ENCODE data around the gene MORN5. TPM values are rescaled to one million over a fixed set of nuclear protein-coding genes. Genes with fewer than 3 reads are reported as not detected.

Gene MORN5
- total RNA-seq, 2 donors from 2014 or later, result not detected

- intact Hi-C loops (cut with DNase I), result no loop called here
- WGBS, 2 donors, result 43 to 44% methylated on average over 9 of the region's 9 CpGs
- no peak for DNase-seq
- Histone ChIP-seq H3K27me3 (peaks cover 0 to 19% of the 10 kb centered on the region in 2 donors), H3K4me1 (peaks cover 23% of the 10 kb centered on the region), H3K9me3 (no peaks in the 10 kb centered on the region), H3K36me3 (replicated peaks in 1 of 2; ENCODE audit: insufficient read depth in 1 of 2, low read depth in 2 of 2) (no peaks in the 10 kb centered on the region), H3K4me3 (no peak overlapping the region), H3K27ac (no peak overlapping the region)
- no peak for ATAC-seq
- no peak for TF ChIP-seq CTCF (IDR thresholded peaks at IDR 0.05)
- no peak for TF ChIP-seq POLR2A (IDR thresholded peaks at IDR 0.05)
Observed at GRCh38 chr9:122214507-122214906, 54.8 kb downstream of the MORN5 start.

- intact Hi-C loops (cut with DNase I), result no loop called here
- H3K27me3 ChIP-seq, result peaks cover 0 to 26% of the 10 kb centered on the region in 2 donors
Observed at GRCh38 chr9:122215663-122216062, 56.0 kb downstream of the MORN5 start.

GRCh38 chr9:122216138-122216797, 56.6 kb downstream of the MORN5 start:
- Histone ChIP-seq H3K4me1 (peaks cover 36% of the 10 kb centered on the region), H3K4me3 (no peak overlapping the region), H3K27ac (no peak overlapping the region), H3K36me3 (replicated peaks in 1 of 2; ENCODE audit: insufficient read depth in 1 of 2, low read depth in 2 of 2) (no peaks in the 10 kb centered on the region), H3K9me3 (no peaks in the 10 kb centered on the region), H3K27me3 (peaks cover 0 to 30% of the 10 kb centered on the region in 2 donors)
- DNase-seq, result no peak
- 64 to 70% methylated on average over 4 of the region's 4 CpGs for WGBS, 2 donors
- ATAC-seq, result no peak
- intact Hi-C loops (cut with DNase I), result no loop called here
- TF ChIP-seq POLR2A (IDR thresholded peaks at IDR 0.05), result no peak

More at GRCh38 chr9:122215663-122216062, 56.0 kb downstream of the MORN5 start:
- 89 to 100% methylated on average over 1 of the region's 1 CpG for WGBS, 2 donors
- H3K4me1 ChIP-seq, result peaks cover 35% of the 10 kb centered on the region
- no peaks in the 10 kb centered on the region for H3K9me3 ChIP-seq
- no peak overlapping the region for H3K27ac ChIP-seq
- no peak for DNase-seq
- H3K36me3 ChIP-seq (replicated peaks in 1 of 2; ENCODE audit: insufficient read depth in 1 of 2, low read depth in 2 of 2), result no peaks in the 10 kb centered on the region
- no peak for TF ChIP-seq POLR2A (IDR thresholded peaks at IDR 0.05)
- no peak for TF ChIP-seq CTCF (IDR thresholded peaks at IDR 0.05)
- no peak for ATAC-seq
- H3K4me3 ChIP-seq, result no peak overlapping the region

- no peak for ATAC-seq
- Histone ChIP-seq H3K4me1 (peaks cover 36% of the 10 kb centered on the region), H3K27ac (no peak overlapping the region), H3K27me3 (peaks cover 0 to 37% of the 10 kb centered on the region in 2 donors), H3K9me3 (no peaks in the 10 kb centered on the region), H3K4me3 (no peak overlapping the region), H3K36me3 (replicated peaks in 1 of 2; ENCODE audit: insufficient read depth in 1 of 2, low read depth in 2 of 2) (no peaks in the 10 kb centered on the region)
- WGBS, 2 donors, result 36 to 41% methylated on average over 23 to 35 of the region's 35 CpGs
- TF ChIP-seq CTCF (IDR thresholded peaks at IDR 0.05) (no peak), POLR2A (IDR thresholded peaks at IDR 0.05) (no peak)
- DNase-seq, result no peak
- intact Hi-C loops (cut with DNase I), result no loop called here
Observed at GRCh38 chr9:122216798-122217418, 57.2 kb downstream of the MORN5 start.

GRCh38 chr9:122217640-122218039, 57.9 kb downstream of the MORN5 start:
- no peak for TF ChIP-seq POLR2A (IDR thresholded peaks at IDR 0.05)
- no peak for TF ChIP-seq CTCF (IDR thresholded peaks at IDR 0.05)
- Histone ChIP-seq H3K9me3 (no peaks in the 10 kb centered on the region), H3K27me3 (peaks cover 0 to 41% of the 10 kb centered on the region in 2 donors), H3K36me3 (replicated peaks in 1 of 2; ENCODE audit: insufficient read depth in 1 of 2, low read depth in 2 of 2) (no peaks in the 10 kb centered on the region), H3K4me1 (peaks cover 36% of the 10 kb centered on the region), H3K27ac (no peak overlapping the region), H3K4me3 (no peak overlapping the region)
- DNase-seq, result no peak
- ATAC-seq, result no peak
- WGBS, 2 donors, result 46 to 58% methylated on average over 4 of the region's 4 CpGs
- intact Hi-C loops (cut with DNase I), result no loop called here

Measured in body of pancreas (tissue), 4 donors.